T-helper 17 cell (primary cell): ENCODE data around the gene ONECUT3. TPM values are rescaled to one million over a fixed set of nuclear protein-coding genes. Genes with fewer than 3 reads are reported as not detected.

Source experiments
- ATAC-seq: fragments of 150-1000 bp; cut with Tn5 transposase; 2 replicates; pipeline ENCODE4 v1.10.0; 2021; ENCODE audit warnings: mild to moderate bottlenecking, moderate library complexity
- DNase-seq, 3 donors: peaks; one replicate each; pipeline versions ENCODE4 v3.0.0 to v3.0.0-alpha.2; 2020 to 2021
- H3K9me3 ChIP-seq: one replicate; pipeline ENCODE4 v1.7.0; 2013; ENCODE audit warnings: low read length, mild to moderate bottlenecking; ENCODE audit not compliant: control insufficient read depth, poor library complexity, severe bottlenecking
- H3K27ac Mint-ChIP-seq: one replicate; pipeline ENCODE4 v1.8.0; 2022; ENCODE audit warnings: mild to moderate bottlenecking, moderate library complexity, mixed read lengths
- H3K27me3 Mint-ChIP-seq: one replicate; pipeline ENCODE4 v1.8.0; 2022; ENCODE audit warnings: mixed read lengths
- H3K36me3 Mint-ChIP-seq: one replicate; pipeline ENCODE4 v1.8.0; 2022; ENCODE audit warnings: low read depth, mixed read lengths
- H3K4me1 Mint-ChIP-seq: one replicate; pipeline ENCODE4 v1.8.0; 2022; ENCODE audit warnings: mild to moderate bottlenecking, mixed read lengths
- H3K4me3 Mint-ChIP-seq: one replicate; pipeline ENCODE4 v1.8.0; 2022; ENCODE audit warnings: mild to moderate bottlenecking, moderate library complexity, mixed read lengths
- total RNA-seq, 4 donors: library from RNA in 2 of 4; stranded (reverse) in 2 of 4; gene quantifications; one replicate each; pipeline ENCODE4 v1.2.3 and lab custom pipeline; 2022 to 2026

Gene ONECUT3
- total RNA-seq, 2 donors from 2014 or later, result not detected

DNA sequence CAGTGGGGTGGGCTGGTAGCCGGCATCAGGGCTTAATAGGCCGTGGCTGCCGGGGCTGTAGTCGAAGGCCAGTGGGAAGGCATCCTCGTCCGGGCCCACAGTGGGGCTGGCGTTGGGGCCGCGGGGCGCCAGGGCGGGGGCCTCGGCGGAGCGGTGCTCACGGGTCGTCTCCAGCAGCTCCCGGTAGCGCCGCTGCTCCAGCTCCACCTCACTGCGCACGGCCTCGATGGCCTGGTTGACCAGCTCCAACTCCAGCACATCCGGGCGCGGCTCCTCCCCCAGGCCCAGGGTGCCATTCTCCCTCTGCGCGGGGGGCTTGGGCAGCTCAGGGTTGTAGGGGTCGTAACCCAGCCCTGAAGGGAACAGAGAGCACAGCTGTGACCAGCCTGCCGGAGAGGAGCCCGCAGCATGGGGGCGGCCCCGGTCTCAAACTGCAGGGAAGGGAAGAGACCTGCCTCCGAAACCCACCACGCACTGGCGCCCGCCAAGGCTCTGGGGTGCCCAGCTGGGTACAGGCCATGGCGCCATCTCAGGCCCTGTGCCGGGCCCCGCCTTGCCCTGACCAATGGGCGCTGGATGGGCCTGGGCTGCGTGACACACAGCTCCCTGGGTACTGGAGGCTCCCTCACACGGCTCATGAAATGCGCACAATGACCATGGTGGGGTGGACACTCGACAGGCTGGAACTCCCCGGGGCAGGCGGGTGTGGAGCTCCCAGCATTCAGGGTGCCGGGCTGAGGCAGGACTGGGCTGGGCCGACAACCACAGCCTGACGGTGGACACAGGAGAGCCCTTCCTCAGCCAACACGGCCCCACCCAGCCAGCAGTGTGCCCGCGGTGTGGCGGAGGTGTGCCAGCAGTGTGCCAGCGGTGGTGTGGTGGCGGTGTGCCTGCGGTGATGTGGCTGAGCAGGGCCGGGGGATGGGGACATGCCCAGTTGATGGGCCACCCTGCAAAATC lies 75.3 kb downstream of the ONECUT3 start:
- no peak overlapping the region for H3K4me3 Mint-ChIP-seq
- H3K4me1 Mint-ChIP-seq, result peaks cover 9% of the 10 kb centered on the region
- DNase-seq (no peak), ATAC-seq (no peak)
- no peak overlapping the region for H3K27ac Mint-ChIP-seq
- no peaks in the 10 kb centered on the region for H3K27me3 Mint-ChIP-seq
- no peaks in the 10 kb centered on the region for H3K9me3 ChIP-seq
- H3K36me3 Mint-ChIP-seq, result no peaks in the 10 kb centered on the region

DNA sequence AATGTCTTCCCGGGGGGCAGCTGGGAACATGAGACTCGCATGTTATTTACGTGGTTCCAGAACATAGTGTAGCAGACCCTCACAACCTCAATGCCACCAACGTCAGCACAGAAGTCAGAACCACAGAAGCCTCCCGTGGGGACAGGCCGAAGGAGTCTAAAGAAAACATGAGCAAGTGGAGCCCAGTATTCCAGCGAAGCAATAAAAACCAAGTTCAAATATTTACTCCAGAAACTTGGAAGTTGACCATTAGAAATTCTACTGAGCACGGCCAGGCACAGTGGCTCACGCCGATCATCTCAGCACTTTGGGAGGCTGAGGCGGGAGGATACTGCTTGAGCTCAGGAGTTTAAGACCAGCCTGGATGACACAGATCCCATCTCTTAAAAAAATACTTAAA lies 76.7 kb downstream of the ONECUT3 start:
- Mint-ChIP-seq H3K4me3 (no peak overlapping the region), H3K36me3 (no peaks in the 10 kb centered on the region), H3K27ac (no peak overlapping the region), H3K4me1 (peaks cover 9% of the 10 kb centered on the region), H3K27me3 (no peaks in the 10 kb centered on the region)
- ATAC-seq, result no peak
- no peaks in the 10 kb centered on the region for H3K9me3 ChIP-seq
- no peak for DNase-seq

DNA sequence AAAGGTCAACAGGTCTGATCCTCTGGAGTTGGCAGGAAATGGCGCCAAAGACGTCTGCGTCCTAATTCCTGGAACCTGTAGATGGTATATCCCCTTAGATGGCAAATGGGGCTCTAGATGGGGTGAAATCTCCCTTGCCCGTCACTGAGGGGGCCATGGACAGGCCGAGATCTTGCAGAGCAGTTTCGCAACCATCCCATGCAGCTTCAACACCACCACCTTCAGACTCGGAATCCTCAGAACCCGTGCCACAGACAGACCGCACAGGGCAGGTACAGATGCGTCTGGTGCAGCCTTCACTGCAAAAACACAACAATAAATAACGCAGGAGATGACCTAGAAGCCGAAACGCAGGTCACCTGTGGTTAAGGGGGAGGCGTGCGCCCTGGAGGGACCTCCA lies 77.3 kb downstream of the ONECUT3 start:
- no peak overlapping the region for H3K4me3 Mint-ChIP-seq
- no peak overlapping the region for H3K27ac Mint-ChIP-seq
- no peak for ATAC-seq
- peaks cover 9% of the 10 kb centered on the region for H3K4me1 Mint-ChIP-seq
- H3K36me3 Mint-ChIP-seq, result no peaks in the 10 kb centered on the region
- H3K9me3 ChIP-seq, result no peaks in the 10 kb centered on the region
- no peaks in the 10 kb centered on the region for H3K27me3 Mint-ChIP-seq
- no peak for DNase-seq

Other genes starting within 250 kb of the ONECUT3 start
- 1 to 10 TPM; 2.9 to 5.6 TPM for gene ADAMTSL5, start 240.5 kb upstream of the ONECUT3 start, total RNA-seq
- gene PLK5, start 229.4 kb upstream of the ONECUT3 start, total RNA-seq, result not detected
- 1 to 10 TPM; 2.7 to 3.3 TPM for gene MEX3D, start 185.2 kb upstream of the ONECUT3 start, total RNA-seq
- gene MBD3, start 160.6 kb upstream of the ONECUT3 start, total RNA-seq, result 10 to 100 TPM; 37.9 to 40.6 TPM
- 100 to 1,000 TPM; 125 to 128 TPM for gene UQCR11, start 148.0 kb upstream of the ONECUT3 start, total RNA-seq
- gene TCF3, start 100.9 kb upstream of the ONECUT3 start, total RNA-seq, result 10 to 100 TPM; 46.9 to 47.4 TPM
- 1 to 10 TPM; 4.6 to 6.0 TPM for gene ATP8B3, start 58.8 kb downstream of the ONECUT3 start, total RNA-seq
- gene REXO1, start 95.0 kb downstream of the ONECUT3 start, total RNA-seq, result 100 to 1,000 TPM in 1 of 2 donors, 10 to 100 TPM in 1; 98.7 to 107 TPM
- gene KLF16, start 110.1 kb downstream of the ONECUT3 start, total RNA-seq, result 10 to 100 TPM; 37.9 to 46.5 TPM
- gene ABHD17A, start 132.0 kb downstream of the ONECUT3 start, total RNA-seq, result 100 to 1,000 TPM; 121 to 125 TPM
- 1 to 10 TPM; 6.4 to 8.5 TPM for gene ADAT3, start 151.9 kb downstream of the ONECUT3 start, total RNA-seq
- gene SCAMP4, start 151.9 kb downstream of the ONECUT3 start, total RNA-seq, result 10 to 100 TPM; 19.2 to 20.7 TPM
- 100 to 1,000 TPM; 110 to 117 TPM for gene CSNK1G2, start 187.7 kb downstream of the ONECUT3 start, total RNA-seq